SU-DHL-6 (cell line): ENCODE results near the gene AKAP12.

ENCODE experiments used
- H2AFZ ChIP-seq: fragments of 200-600 bp; sonication (generic); 2 replicates; pipeline ENCODE4 v1.6.1; 2014; ENCODE audit warnings: low read depth, mild to moderate bottlenecking, moderate library complexity, mixed read lengths, antibody characterized with exemption, low read length; ENCODE audit not compliant: severe bottlenecking
- H3F3A ChIP-seq: fragments of 200-600 bp; shearing (Covaris generic); 2 replicates; pipeline ENCODE4 v1.6.0; 2016; ENCODE audit warnings: antibody characterized with exemption, mild to moderate bottlenecking; ENCODE audit not compliant: insufficient read depth
- H3K27ac ChIP-seq: fragments of 200-600 bp; sonication (generic); 2 replicates; pipeline ENCODE4 v1.5.1; 2016; ENCODE audit warnings: low read depth, mild to moderate bottlenecking, low read length, moderate library complexity, mixed read lengths
- H3K27me3 ChIP-seq: fragments of 200-600 bp; sonication (generic), shearing (Covaris generic); 2 replicates; pipeline ENCODE4 v1.6.0; 2014; ENCODE audit warnings: mild to moderate bottlenecking, low read length
- H3K36me3 ChIP-seq: fragments of 200-600 bp; sonication (generic); 2 replicates; pipeline ENCODE4 v1.6.1; 2014; ENCODE audit warnings: mild to moderate bottlenecking, low read length, mixed read lengths
- H3K4me2 ChIP-seq: fragments of 300-600, 200-600 bp; shearing (Covaris generic), sonication (generic); 2 replicates; pipeline ENCODE4 v1.6.0; 2014; ENCODE audit warnings: low read length, low read depth, mild to moderate bottlenecking; ENCODE audit not compliant: poor library complexity, severe bottlenecking
- H3K4me3 ChIP-seq: fragments of 200-600 bp; sonication (generic); 2 replicates; pipeline ENCODE4 v1.5.1; 2014; ENCODE audit warnings: antibody characterized with exemption, low read length, mild to moderate bottlenecking, mixed read lengths; ENCODE audit not compliant: insufficient read depth, poor library complexity, severe bottlenecking
- H3K79me2 ChIP-seq: fragments of 200-600 bp; sonication (generic); 2 replicates; pipeline ENCODE4 v1.6.1; 2014; ENCODE audit warnings: mild to moderate bottlenecking, low read length, moderate library complexity; ENCODE audit not compliant: insufficient read depth
- H3K9ac ChIP-seq: fragments of 200-600 bp; sonication (generic); 2 replicates; pipeline ENCODE4 v1.7.0; 2014; ENCODE audit warnings: mild to moderate bottlenecking, low read length
- H3K9me2 ChIP-seq: fragments of 200-600 bp; sonication (generic); replicated peaks from 2 replicates; pipeline ENCODE4 v1.6.1; 2014; ENCODE audit warnings: low read length; ENCODE audit not compliant: insufficient read depth
- H3K9me3 ChIP-seq: fragments of 200-600 bp; sonication (generic); 2 replicates; pipeline ENCODE4 v1.6.1; 2014; ENCODE audit warnings: low read length, mixed read lengths; ENCODE audit not compliant: insufficient read depth
- H4K20me1 ChIP-seq: fragments of 200-600 bp; sonication (generic); 2 replicates; pipeline ENCODE4 v1.6.1; 2014; ENCODE audit warnings: low read depth, mild to moderate bottlenecking, antibody characterized with exemption, low read length, moderate library complexity, mixed read lengths
- EZH2phosphoT487 ChIP-seq: fragments of 200-600 bp; sonication (generic), shearing (Covaris generic); conservative IDR thresholded peaks from 2 replicates; pipeline ENCODE4 v1.6.1; 2018; ENCODE audit warnings: mild to moderate bottlenecking, antibody characterized with exemption, low read length, moderate library complexity, mixed read lengths
- TF ChIP-seq, protein P1 (sequence below): fragments of 200-600 bp; sonication (generic); IDR thresholded peaks from one replicate; pipeline ENCODE4 v1.5.1; 2017; ENCODE audit warnings: antibody characterized with exemption, mild to moderate bottlenecking, low read length, moderate library complexity; ENCODE audit not compliant: insufficient read depth, poor library complexity, severe bottlenecking

The AKAP12 gene

GRCh38 chr6:151216804-151217203 is 23.0 kb upstream of the AKAP12 start:
- no peaks in the 10 kb centered on the region for H3K27me3 ChIP-seq
- H3K9ac ChIP-seq, result no peak overlapping the region
- H2AFZ ChIP-seq, result no peak overlapping the region
- H3K4me3 ChIP-seq, result no peak overlapping the region
- no peaks in the 10 kb centered on the region for H3F3A ChIP-seq
- TF ChIP-seq EZH2phosphoT487, result no peak
- TF ChIP-seq, protein P1, sequence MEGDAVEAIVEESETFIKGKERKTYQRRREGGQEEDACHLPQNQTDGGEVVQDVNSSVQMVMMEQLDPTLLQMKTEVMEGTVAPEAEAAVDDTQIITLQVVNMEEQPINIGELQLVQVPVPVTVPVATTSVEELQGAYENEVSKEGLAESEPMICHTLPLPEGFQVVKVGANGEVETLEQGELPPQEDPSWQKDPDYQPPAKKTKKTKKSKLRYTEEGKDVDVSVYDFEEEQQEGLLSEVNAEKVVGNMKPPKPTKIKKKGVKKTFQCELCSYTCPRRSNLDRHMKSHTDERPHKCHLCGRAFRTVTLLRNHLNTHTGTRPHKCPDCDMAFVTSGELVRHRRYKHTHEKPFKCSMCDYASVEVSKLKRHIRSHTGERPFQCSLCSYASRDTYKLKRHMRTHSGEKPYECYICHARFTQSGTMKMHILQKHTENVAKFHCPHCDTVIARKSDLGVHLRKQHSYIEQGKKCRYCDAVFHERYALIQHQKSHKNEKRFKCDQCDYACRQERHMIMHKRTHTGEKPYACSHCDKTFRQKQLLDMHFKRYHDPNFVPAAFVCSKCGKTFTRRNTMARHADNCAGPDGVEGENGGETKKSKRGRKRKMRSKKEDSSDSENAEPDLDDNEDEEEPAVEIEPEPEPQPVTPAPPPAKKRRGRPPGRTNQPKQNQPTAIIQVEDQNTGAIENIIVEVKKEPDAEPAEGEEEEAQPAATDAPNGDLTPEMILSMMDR, result no peak
- no peaks in the 10 kb centered on the region for H3K79me2 ChIP-seq
- no peaks in the 10 kb centered on the region for H3K9me3 ChIP-seq
- H3K4me2 ChIP-seq, result no peak overlapping the region
- no peaks in the 10 kb centered on the region for H4K20me1 ChIP-seq
- H3K27ac ChIP-seq, result no peak overlapping the region
- H3K36me3 ChIP-seq, result no peaks in the 10 kb centered on the region
- no peaks in the 10 kb centered on the region for H3K9me2 ChIP-seq

DNA sequence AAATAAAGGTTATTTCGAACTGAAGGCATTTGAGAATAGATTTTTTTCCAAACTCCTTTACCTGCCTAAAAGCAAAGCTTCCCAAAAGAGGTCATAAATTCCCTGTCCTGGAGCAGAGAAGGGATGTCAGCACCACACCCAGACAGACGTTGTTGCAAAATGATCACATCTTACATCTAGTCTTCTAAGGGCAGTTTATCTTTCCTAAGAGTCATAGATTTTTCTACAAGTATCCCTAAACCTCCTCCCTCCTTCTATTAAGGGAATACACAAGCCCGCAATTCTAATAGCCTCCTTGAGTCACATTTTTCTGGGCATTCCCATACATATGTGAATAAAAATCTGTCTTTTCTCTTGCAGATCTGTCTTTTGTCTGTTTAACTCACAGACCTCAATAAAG is 20.6 kb upstream of the AKAP12 start:
- H3K9me3 ChIP-seq, result no peaks in the 10 kb centered on the region
- H3K27ac ChIP-seq, result no peak overlapping the region
- H3K36me3 ChIP-seq, result no peaks in the 10 kb centered on the region
- H3K9ac ChIP-seq, result no peak overlapping the region
- TF ChIP-seq, protein P1, result no peak
- TF ChIP-seq EZH2phosphoT487, result no peak
- H3F3A ChIP-seq, result no peaks in the 10 kb centered on the region
- no peaks in the 10 kb centered on the region for H3K9me2 ChIP-seq
- H2AFZ ChIP-seq, result no peak overlapping the region
- no peaks in the 10 kb centered on the region for H3K79me2 ChIP-seq
- H3K4me2 ChIP-seq, result no peak overlapping the region
- H4K20me1 ChIP-seq, result no peaks in the 10 kb centered on the region
- no peaks in the 10 kb centered on the region for H3K27me3 ChIP-seq
- H3K4me3 ChIP-seq, result no peak overlapping the region

GRCh38 chr6:151224076-151224475 is 15.7 kb upstream of the AKAP12 start:
- Histone ChIP-seq H3K9ac (no peak overlapping the region), H3K79me2 (no peaks in the 10 kb centered on the region), H3K36me3 (no peaks in the 10 kb centered on the region), H3F3A (no peaks in the 10 kb centered on the region), H3K4me3 (no peak overlapping the region), H4K20me1 (no peaks in the 10 kb centered on the region), H3K9me3 (no peaks in the 10 kb centered on the region), H3K27me3 (no peaks in the 10 kb centered on the region), H3K4me2 (no peak overlapping the region), H3K27ac (no peak overlapping the region), H3K9me2 (no peaks in the 10 kb centered on the region), H2AFZ (no peak overlapping the region)
- TF ChIP-seq EZH2phosphoT487, result no peak
- TF ChIP-seq, protein P1, result no peak

GRCh38 chr6:151225919-151226318 is 13.8 kb upstream of the AKAP12 start:
- TF ChIP-seq, protein P1, result no peak
- no peak for TF ChIP-seq EZH2phosphoT487
- H3K27ac ChIP-seq, result no peak overlapping the region
- no peaks in the 10 kb centered on the region for H4K20me1 ChIP-seq
- H3K9me3 ChIP-seq, result no peaks in the 10 kb centered on the region
- no peak overlapping the region for H2AFZ ChIP-seq
- no peaks in the 10 kb centered on the region for H3K27me3 ChIP-seq
- no peaks in the 10 kb centered on the region for H3K79me2 ChIP-seq
- no peaks in the 10 kb centered on the region for H3K36me3 ChIP-seq
- no peaks in the 10 kb centered on the region for H3F3A ChIP-seq
- H3K9me2 ChIP-seq, result no peaks in the 10 kb centered on the region
- H3K4me2 ChIP-seq, result no peak overlapping the region
- H3K9ac ChIP-seq, result no peak overlapping the region
- no peak overlapping the region for H3K4me3 ChIP-seq
